HepG2 (cell line): Measurements from ENCODE around the gene FAM83G. TPM values are rescaled to one million over a fixed set of nuclear protein-coding genes. Genes with fewer than 3 reads are reported as not detected.

Experiments
- ATAC-seq: fragments of 200-7000 bp; cut with Tn5 transposase; 3 replicates; pipeline ENCODE4 v1.9.1; 2020; ENCODE audit warnings: mild to moderate bottlenecking, moderate library complexity
- BruUV-seq: library from RNA; stranded (reverse); fragments of 400-500 nt; replicated peaks from 2 replicates; lab custom pipeline; 2021; lab: Mats Ljungman, UMichigan
- CTCF ChIA-PET: fragments of 300-600 bp; formaldehyde crosslinking; extraction: SDS; loops from one replicate; lab custom pipeline; 2021; ENCODE audit warnings: low total read pairs, inconsistent platforms, low intra/inter-chr PET ratio; lab: Yijun Ruan, JAX
- POLR2A ChIA-PET: fragments of 350-600 bp; sonication (Branson Sonifier 250); formaldehyde crosslinking; loops from one replicate; lab custom pipeline; 2020; ENCODE audit warnings: antibody characterized with exemption, inconsistent platforms; lab: Yijun Ruan, JAX
- DNase-seq: peaks from one replicate; pipeline ENCODE4 v3.0.0-alpha.2; 2015; ENCODE audit warnings: low spot score
- FAIRE-seq: peaks from 3 replicates; lab custom pipeline; 2011; peaks lifted over from hg19 to GRCh38; lab: Jason Lieb, UNC
- H2AFZ ChIP-seq: one replicate; pipeline ENCODE4 v1.6.1; 2011; ENCODE audit warnings: low read length, inconsistent platforms
- H3K27ac ChIP-seq: fragments of 300-600 bp; 3 replicates; pipeline ENCODE4 v1.8.0; 2011; ENCODE audit warnings: mixed run types, mild to moderate bottlenecking, mixed read lengths, low read length, inconsistent platforms; ENCODE audit not compliant: insufficient read depth; ENCODE audit errors: extremely low read length
- H3K27me3 ChIP-seq, 2 experiments: fragments of 200-600 bp in 1 of 2; 2 replicates in 1 of 2; 3 replicates in 1 of 2; pipeline versions ENCODE4 v1.6.0 to v1.8.0; 2011; ENCODE audit warnings: low read length in 2 of 2, mild to moderate bottlenecking in 2 of 2, moderate library complexity in 2 of 2, inconsistent platforms in 1 of 2; ENCODE audit not compliant: insufficient read depth in 2 of 2, control insufficient read depth in 1 of 2
- H3K36me3 ChIP-seq, 2 experiments: fragments of 200-600 bp in 1 of 2; replicated peaks in 1 of 2; 2 replicates in 1 of 2; 3 replicates in 1 of 2; pipeline versions ENCODE4 v1.5.1 to v1.8.0; 2011; ENCODE audit warnings: low read length in 2 of 2, inconsistent platforms in 1 of 2; ENCODE audit not compliant: insufficient read depth in 2 of 2, control insufficient read depth in 1 of 2
- H3K4me1 ChIP-seq: 2 replicates; pipeline ENCODE4 v1.5.1; 2012; ENCODE audit warnings: low read length, inconsistent platforms; ENCODE audit not compliant: insufficient read depth
- H3K4me2 ChIP-seq: 2 replicates; pipeline ENCODE4 v1.6.0; 2011; ENCODE audit warnings: low read depth, low read length, inconsistent platforms
- H3K4me3 ChIP-seq, 3 experiments: fragments of 200-600 bp in 1 of 3; sonication (generic), shearing (Covaris generic) in 1 of 3; replicated peaks in 1 of 3; 2 replicates each; pipeline ENCODE4 v1.5.1; 2011 to 2016; ENCODE audit warnings: low read length in 3 of 3, inconsistent platforms in 2 of 3, low read depth in 2 of 3, mild to moderate bottlenecking in 2 of 3, control low read depth in 1 of 3, mixed read lengths in 1 of 3; ENCODE audit not compliant: insufficient read depth in 1 of 3
- H3K79me2 ChIP-seq: one replicate; pipeline ENCODE4 v1.6.1; 2011; ENCODE audit warnings: low read length, inconsistent platforms; ENCODE audit not compliant: insufficient read depth
- H3K9ac ChIP-seq: 2 replicates; pipeline ENCODE4 v1.6.0; 2011; ENCODE audit warnings: mild to moderate bottlenecking, low read depth, low read length, inconsistent platforms; ENCODE audit not compliant: insufficient read depth
- H3K9me3 ChIP-seq: 2 replicates; pipeline ENCODE4 v1.5.1; 2012; ENCODE audit warnings: mild to moderate bottlenecking, low read length
- H4K20me1 ChIP-seq: 2 replicates; pipeline ENCODE4 v1.6.0; 2011; ENCODE audit warnings: inconsistent platforms, mild to moderate bottlenecking, low read length, moderate library complexity; ENCODE audit not compliant: insufficient read depth
- ATM ChIP-seq: fragments of 450-650 bp; IDR thresholded peaks from 2 replicates; pipeline ENCODE4 v1.7.1; 2017; ENCODE audit warnings: mild to moderate bottlenecking, borderline replicate concordance
- CREB1 ChIP-seq, 2 experiments: fragments of 450-650 bp in 1 of 2; IDR thresholded peaks; 2 replicates each; pipeline ENCODE4 v1.6.1; 2016 to 2017; ENCODE audit warnings: control low read depth in 1 of 2, mild to moderate bottlenecking in 1 of 2, missing compliant biosample characterization in 1 of 2, missing genetic modification characterization in 1 of 2
- CREBL2 ChIP-seq: sonication (generic); formaldehyde crosslinking; IDR thresholded peaks from 2 replicates; pipeline ENCODE4 v1.8.1; 2023; ENCODE audit warnings: missing genetic modification reagents, mild to moderate bottlenecking, borderline replicate concordance
- FOSL1 ChIP-seq: sonication (generic); formaldehyde crosslinking; IDR thresholded peaks from 2 replicates; pipeline ENCODE4 v1.9.0; 2021; ENCODE audit warnings: missing genetic modification reagents, borderline replicate concordance
- FOSL2 ChIP-seq: sonication (generic); formaldehyde crosslinking; IDR thresholded peaks from 2 replicates; pipeline ENCODE4 v1.4.0; 2020; ENCODE audit warnings: missing genetic modification reagents
- MLX ChIP-seq: IDR thresholded peaks from 2 replicates; pipeline ENCODE4 v1.6.1; 2016
- NKX3-1 ChIP-seq: sonication (generic); formaldehyde crosslinking; IDR thresholded peaks from 2 replicates; pipeline ENCODE4 v1.5.0; 2020; ENCODE audit warnings: missing genetic modification reagents
- SAP130 ChIP-seq: IDR thresholded peaks from 2 replicates; pipeline ENCODE4 v1.6.1; 2016; ENCODE audit warnings: low read depth
- THAP11 ChIP-seq: IDR thresholded peaks from 2 replicates; pipeline ENCODE4 v1.6.1; 2016; ENCODE audit warnings: missing biosample characterization, missing genetic modification reagents
- ZMAT3 ChIP-seq: sonication (generic); formaldehyde crosslinking; conservative IDR thresholded peaks from 2 replicates; pipeline ENCODE4 v1.7.0; 2021; ENCODE audit warnings: missing genetic modification reagents
- ZNF3 ChIP-seq: IDR thresholded peaks from 2 replicates; pipeline ENCODE4 v1.7.0; 2017; ENCODE audit warnings: inconsistent platforms
- ZNF512 ChIP-seq: sonication (generic); formaldehyde crosslinking; IDR thresholded peaks from 2 replicates; pipeline ENCODE4 v1.4.0; 2020; ENCODE audit warnings: mild to moderate bottlenecking, missing genetic modification reagents
- ZNF619 ChIP-seq: sonication (generic); formaldehyde crosslinking; IDR thresholded peaks from 2 replicates; pipeline ENCODE4 v1.4.0; 2020; ENCODE audit warnings: mild to moderate bottlenecking, missing genetic modification reagents
- ZNF652 ChIP-seq: IDR thresholded peaks from 2 replicates; pipeline ENCODE4 v1.6.1; 2016; ENCODE audit warnings: low read depth, borderline replicate concordance
- ZNF687 ChIP-seq: sonication (generic); formaldehyde crosslinking; IDR thresholded peaks from 2 replicates; pipeline ENCODE4 v1.5.1; 2020; ENCODE audit warnings: mild to moderate bottlenecking, missing genetic modification reagents, moderate library complexity
- ZNF75D ChIP-seq: sonication (generic); formaldehyde crosslinking; IDR thresholded peaks from 2 replicates; pipeline ENCODE4 v1.8.1; 2023; ENCODE audit warnings: missing genetic modification reagents, mild to moderate bottlenecking, borderline replicate concordance
- ZSCAN22 ChIP-seq: sonication (generic); formaldehyde crosslinking; IDR thresholded peaks from 2 replicates; pipeline ENCODE4 v1.4.0; 2020; ENCODE audit warnings: mild to moderate bottlenecking, missing genetic modification reagents
- WGBS: methylation state at CpG from one replicate; pipeline ENCODE4 v1.1.6; 2017; ENCODE audit warnings: low lambda C conversion rate; 5-methylcytosine and 5-hydroxymethylcytosine counted together
- in situ Hi-C: cut with HindIII; loops from 2 replicates; pipeline ENCODE4 v1.10.0; 2017; ENCODE audit warnings: low pct_unique_long_range_greater_than_20kb; ENCODE audit not compliant: extremely low pct_ligation_motif_present
- intact Hi-C: fragments of 100-400 bp; cut with micrococcal nuclease; formaldehyde crosslinking; loops from one replicate; pipeline ENCODE4 v1.10.0; 2022; ENCODE audit not compliant: unreplicated experiment
- polyA plus RNA-seq, 8 experiments: library from polyadenylated mRNA; depleted of rRNA in 3 of 8; stranded (reverse) in 7 of 8; unstranded in 1 of 8; fragments of >200 nt; fragmentation: Illumina TruSeq in 4 of 8; extraction: Trizol in 4 of 8; gene quantifications; 2 replicates each; pipeline versions ENCODE4 v1.2.1 to v1.2.3, GENCODE V29; 2011 to 2016; ENCODE audit warnings: low read depth in 4 of 8, missing spikeins in 1 of 8, mixed read lengths in 1 of 8; ENCODE audit not compliant: insufficient read depth in 1 of 8
- total RNA-seq, 5 experiments: library from RNA; depleted of rRNA; stranded (reverse); fragments of >200 nt; fragmentation: Illumina TruSeq; extraction: Trizol; gene quantifications; 2 replicates each; pipeline ENCODE4 v1.2.3, GENCODE V29; 2016; ENCODE audit warnings: low read depth in 1 of 5
- TF ChIP-seq, protein P1 (sequence below): sonication (generic); formaldehyde crosslinking; IDR thresholded peaks from 2 replicates; pipeline ENCODE4 v1.4.0; 2020; ENCODE audit warnings: mild to moderate bottlenecking, missing genetic modification reagents

FAM83G gene
- total and polyA plus RNA-seq, 2 of the 13 experiments (the other 11 are each of a cell fraction or from before 2014, with no cell fraction given): 13.7 to 18.6 TPM

DNA sequence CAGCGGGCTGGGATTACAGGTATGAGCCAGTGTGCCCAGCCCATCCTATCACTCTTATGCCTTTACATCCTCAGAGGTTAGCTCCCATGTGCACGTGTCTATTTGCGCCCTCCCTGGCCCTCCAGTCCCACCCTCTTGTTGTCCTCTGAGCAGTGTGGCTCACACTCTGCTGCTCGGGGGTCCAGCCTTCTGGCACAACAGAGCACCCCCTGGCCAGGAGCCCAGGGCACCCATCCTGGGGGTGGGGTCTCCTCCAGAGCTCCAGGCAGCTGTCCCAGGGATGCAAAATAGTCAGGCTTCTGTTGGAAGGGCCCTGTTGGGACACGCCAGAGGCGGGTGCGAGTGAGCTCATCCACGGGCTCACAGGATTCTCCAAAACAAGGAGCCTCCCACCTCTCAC lies 11.7 kb upstream of the FAM83G start (continued):
- TF ChIP-seq ZNF512 (CRISPR knock-in tag) (no peak), CREB1 (IDR thresholded peaks at IDR 0.05) (no peak), CREB1 (CRISPR knock-in tag; IDR thresholded peaks at IDR 0.05) (no peak), ZNF619 (no peak), NKX3-1 (CRISPR knock-in tag) (no peak)

GRCh38 chr17:19015428-19015827 lies 10.9 kb upstream of the FAM83G start:
- in situ Hi-C loops: no loop called here
- no peak for DNase-seq
- no peak overlapping the region for H3K27ac ChIP-seq
- ChIA-PET CTCF (no interaction called here), POLR2A (interaction anchor here (1.2 to 2.6 kb wide), 3 partner anchors 8 to 11 kb away, joined by 4 to 10 read pairs (median 5); partner anchors contain the start of gene FAM83G)
- peak overlapping the region; percentile 13; the same call in 1 of the 2 replicates for H3K4me2 ChIP-seq
- H3K27me3 ChIP-seq: peaks cover 6 to 32% of the 10 kb centered on the region in 2 experiments; a peak in 3 of 5 replicates
- no peaks in the 10 kb centered on the region for H3K36me3 ChIP-seq
- no peak for ATAC-seq
- H3K79me2 ChIP-seq: no peaks in the 10 kb centered on the region
- no TSS peak for BruUV-seq
- no peak overlapping the region for H3K9ac ChIP-seq
- peaks cover 81% of the 10 kb centered on the region for H3K4me1 ChIP-seq
- WGBS: 15% methylated on average over 7 of the region's 7 CpGs
- no peaks in the 10 kb centered on the region for H3K9me3 ChIP-seq
- FAIRE-seq: no peak
- H4K20me1 ChIP-seq: no peaks in the 10 kb centered on the region
- intact Hi-C loops: no loop called here
- H2AFZ ChIP-seq: no peak overlapping the region
- no peak overlapping the region; a peak in 1 of 6 replicates for H3K4me3 ChIP-seq
- no peak for TF ChIP-seq ZMAT3 (CRISPR knock-in tag)
- TF ChIP-seq MLX: no peak
- TF ChIP-seq ZSCAN22: no peak
- TF ChIP-seq CREBL2 (CRISPR knock-in tag): no peak
- TF ChIP-seq FOSL2 (CRISPR knock-in tag): peak; percentile 90
- TF ChIP-seq, protein P1, sequence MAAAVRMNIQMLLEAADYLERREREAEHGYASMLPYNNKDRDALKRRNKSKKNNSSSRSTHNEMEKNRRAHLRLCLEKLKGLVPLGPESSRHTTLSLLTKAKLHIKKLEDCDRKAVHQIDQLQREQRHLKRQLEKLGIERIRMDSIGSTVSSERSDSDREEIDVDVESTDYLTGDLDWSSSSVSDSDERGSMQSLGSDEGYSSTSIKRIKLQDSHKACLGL (CRISPR knock-in tag): no peak
- TF ChIP-seq ZNF3 (CRISPR knock-in tag): no peak
- TF ChIP-seq ATM: no peak
- 0 out of 2 replicates have a peak, but pooled peaks have one; percentile 19 for TF ChIP-seq SAP130 (CRISPR knock-in tag)
- peak; percentile 45 for TF ChIP-seq ZNF687 (CRISPR knock-in tag)
- TF ChIP-seq ZNF652 (CRISPR knock-in tag): no peak
- no peak for TF ChIP-seq THAP11
- TF ChIP-seq FOSL1 (CRISPR knock-in tag): peak; percentile 53; the same call in 1 of the 2 replicates
- no peak for TF ChIP-seq ZNF75D (CRISPR knock-in tag)
